ENCODE results near the gene GAB1.
A peak's percentile ranks its signal among the peaks of the same experiment; 100 is the strongest.

GAB1 gene

GRCh38 chr4:143435955-143436354 lies 99.3 kb downstream of the GAB1 start:
- H3K27ac ChIP-seq = no peak overlapping the region
- TF ChIP-seq CTCF (IDR thresholded peaks at IDR 0.05) = no peak
- TF ChIP-seq ZFX (IDR thresholded peaks at IDR 0.05; ENCODE audit: borderline replicate concordance) = no peak

GRCh38 chr4:143437476-143437875 lies 100.8 kb downstream of the GAB1 start:
- no peak for TF ChIP-seq ZFX (IDR thresholded peaks at IDR 0.05; ENCODE audit: borderline replicate concordance)
- no peak for TF ChIP-seq CTCF (IDR thresholded peaks at IDR 0.05)
- no peak overlapping the region for H3K27ac ChIP-seq

GRCh38 chr4:143437937-143438336 lies 101.3 kb downstream of the GAB1 start:
- TF ChIP-seq ZFX (IDR thresholded peaks at IDR 0.05; ENCODE audit: borderline replicate concordance) = no peak
- TF ChIP-seq CTCF (IDR thresholded peaks at IDR 0.05) = no peak
- H3K27ac ChIP-seq = no peak overlapping the region

- TF ChIP-seq CTCF (IDR thresholded peaks at IDR 0.05) (no peak), ZFX (IDR thresholded peaks at IDR 0.05; ENCODE audit: borderline replicate concordance) (no peak)
These were observed 102.0 kb downstream of the GAB1 start for GRCh38 chr4:143438710-143439109.

GRCh38 chr4:143441109-143441508 lies 104.4 kb downstream of the GAB1 start:
- H3K27ac ChIP-seq = no peak overlapping the region
- no peak for TF ChIP-seq ZFX (IDR thresholded peaks at IDR 0.05; ENCODE audit: borderline replicate concordance)
- TF ChIP-seq CTCF (IDR thresholded peaks at IDR 0.05) = no peak

More at GRCh38 chr4:143438710-143439109, 102.0 kb downstream of the GAB1 start:
- H3K27ac ChIP-seq = no peak overlapping the region

- TF ChIP-seq CTCF (IDR thresholded peaks at IDR 0.05) (peak; percentile 12; the same call in 1 of the 2 replicates), ZFX (IDR thresholded peaks at IDR 0.05; ENCODE audit: borderline replicate concordance) (no peak)
- no peak overlapping the region for H3K27ac ChIP-seq
These were observed 105.0 kb downstream of the GAB1 start for GRCh38 chr4:143441678-143442077.

GRCh38 chr4:143443728-143444127 lies 107.1 kb downstream of the GAB1 start:
- TF ChIP-seq ZFX (IDR thresholded peaks at IDR 0.05; ENCODE audit: borderline replicate concordance) = no peak
- no peak for TF ChIP-seq CTCF (IDR thresholded peaks at IDR 0.05)
- no peak overlapping the region for H3K27ac ChIP-seq

Data from 22Rv1 (cell line).